Measurements from ENCODE around the gene KCTD19. TPM values are rescaled to one million over a fixed set of nuclear protein-coding genes. Genes with fewer than 3 reads are reported as not detected.

Gene KCTD19
- total RNA-seq, 2 experiments from 2014 or later, result not detected

DNA sequence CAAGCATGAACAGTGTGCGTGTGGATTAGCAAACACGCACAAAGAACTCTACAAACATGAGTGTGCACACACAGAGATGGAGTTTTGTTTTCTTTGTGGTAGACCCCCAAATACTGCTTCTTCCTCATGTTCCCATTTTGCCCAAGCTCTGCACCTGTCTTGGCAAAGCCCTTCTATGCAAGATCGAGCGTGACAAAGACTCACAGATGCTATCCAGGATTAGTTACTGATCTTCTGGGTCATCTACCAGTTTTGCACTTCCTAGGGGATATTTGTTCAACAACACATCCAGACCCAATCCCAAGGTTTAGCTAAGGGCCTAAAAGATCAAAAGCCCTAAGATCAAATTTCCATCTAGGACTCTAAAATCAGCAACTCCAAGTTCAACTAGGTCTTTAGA lies 16.1 kb upstream of the KCTD19 start:
- Histone ChIP-seq H3K4me3 (ENCODE audit: low read length) (no peak overlapping the region), H3K9me3 (ENCODE audit: control insufficient read depth in 1 of 2, insufficient read depth in 1 of 2, low read length in 2 of 2) (no peaks in the 10 kb centered on the region), H3K27me3 (ENCODE audit: control insufficient read depth in 1 of 2, insufficient read depth in 2 of 2, low read length in 2 of 2) (no peaks in the 10 kb centered on the region), H3K4me1 (ENCODE audit: insufficient read depth, low read length) (no peaks in the 10 kb centered on the region), H3K27ac (ENCODE audit: low read depth in 1 of 2, low read length in 2 of 2) (no peak overlapping the region), H3K36me3 (ENCODE audit: insufficient read depth, low read length) (no peaks in the 10 kb centered on the region)
- CTCF ChIA-PET, result no interaction called here
- intact Hi-C loops (cut with DNase I, micrococcal nuclease), result no loop called here
- H3K27me3 Mint-ChIP-seq, result no peaks in the 10 kb centered on the region
- no peaks in the 10 kb centered on the region for H3K36me3 Mint-ChIP-seq (ENCODE audit: low read depth)
- H3K9me3 Mint-ChIP-seq, result no peaks in the 10 kb centered on the region
- no peaks in the 10 kb centered on the region for H3K4me1 Mint-ChIP-seq (ENCODE audit: low read depth)
- ATAC-seq (ENCODE audit: poor library complexity) (no peak), DNase-seq (no peak)
- TF ChIP-seq, protein P1, sequence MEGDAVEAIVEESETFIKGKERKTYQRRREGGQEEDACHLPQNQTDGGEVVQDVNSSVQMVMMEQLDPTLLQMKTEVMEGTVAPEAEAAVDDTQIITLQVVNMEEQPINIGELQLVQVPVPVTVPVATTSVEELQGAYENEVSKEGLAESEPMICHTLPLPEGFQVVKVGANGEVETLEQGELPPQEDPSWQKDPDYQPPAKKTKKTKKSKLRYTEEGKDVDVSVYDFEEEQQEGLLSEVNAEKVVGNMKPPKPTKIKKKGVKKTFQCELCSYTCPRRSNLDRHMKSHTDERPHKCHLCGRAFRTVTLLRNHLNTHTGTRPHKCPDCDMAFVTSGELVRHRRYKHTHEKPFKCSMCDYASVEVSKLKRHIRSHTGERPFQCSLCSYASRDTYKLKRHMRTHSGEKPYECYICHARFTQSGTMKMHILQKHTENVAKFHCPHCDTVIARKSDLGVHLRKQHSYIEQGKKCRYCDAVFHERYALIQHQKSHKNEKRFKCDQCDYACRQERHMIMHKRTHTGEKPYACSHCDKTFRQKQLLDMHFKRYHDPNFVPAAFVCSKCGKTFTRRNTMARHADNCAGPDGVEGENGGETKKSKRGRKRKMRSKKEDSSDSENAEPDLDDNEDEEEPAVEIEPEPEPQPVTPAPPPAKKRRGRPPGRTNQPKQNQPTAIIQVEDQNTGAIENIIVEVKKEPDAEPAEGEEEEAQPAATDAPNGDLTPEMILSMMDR (IDR thresholded peaks at IDR 0.05), result no peak
- no peak overlapping the region for H3K27ac Mint-ChIP-seq
- POLR2A ChIA-PET, result no interaction called here
- no peak overlapping the region for H3K4me3 Mint-ChIP-seq

DNA sequence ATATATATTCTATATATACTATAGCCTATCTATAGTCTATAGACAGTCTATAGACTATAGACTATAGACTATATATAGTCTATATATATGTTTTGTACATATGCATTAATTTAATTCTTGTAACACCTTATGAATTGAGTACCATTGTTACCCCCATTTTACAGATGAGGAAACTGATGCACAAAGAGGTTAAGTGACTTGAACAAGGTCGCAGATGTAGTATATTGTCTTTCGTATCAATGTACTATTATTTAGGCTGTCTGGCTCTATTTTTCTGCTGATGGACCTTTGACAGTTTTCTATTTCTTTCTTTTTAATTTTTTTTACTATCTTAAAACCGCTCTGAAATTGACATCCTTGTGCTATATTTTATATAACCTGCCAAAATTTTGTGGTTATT lies 14.7 kb upstream of the KCTD19 start:
- no peaks in the 10 kb centered on the region for H3K27me3 ChIP-seq (ENCODE audit: control insufficient read depth in 1 of 2, insufficient read depth in 2 of 2, low read length in 2 of 2)
- Mint-ChIP-seq H3K36me3 (ENCODE audit: low read depth) (no peaks in the 10 kb centered on the region), H3K27ac (no peak overlapping the region), H3K27me3 (no peaks in the 10 kb centered on the region), H3K9me3 (no peaks in the 10 kb centered on the region), H3K4me1 (ENCODE audit: low read depth) (no peaks in the 10 kb centered on the region), H3K4me3 (no peak overlapping the region)
- POLR2A ChIA-PET, result no interaction called here
- no peak for ATAC-seq (ENCODE audit: poor library complexity)
- intact Hi-C loops (cut with DNase I, micrococcal nuclease), result no loop called here
- DNase-seq, result no peak
- no peak overlapping the region for H3K27ac ChIP-seq (ENCODE audit: low read depth in 1 of 2, low read length in 2 of 2)
- H3K4me1 ChIP-seq (ENCODE audit: insufficient read depth, low read length), result no peaks in the 10 kb centered on the region
- no peak overlapping the region for H3K4me3 ChIP-seq (ENCODE audit: low read length)
- TF ChIP-seq, protein P1 (IDR thresholded peaks at IDR 0.05), result no peak
- H3K36me3 ChIP-seq (ENCODE audit: insufficient read depth, low read length), result no peaks in the 10 kb centered on the region
- CTCF ChIA-PET, result no interaction called here
- H3K9me3 ChIP-seq (ENCODE audit: control insufficient read depth in 1 of 2, insufficient read depth in 1 of 2, low read length in 2 of 2), result no peaks in the 10 kb centered on the region

DNA sequence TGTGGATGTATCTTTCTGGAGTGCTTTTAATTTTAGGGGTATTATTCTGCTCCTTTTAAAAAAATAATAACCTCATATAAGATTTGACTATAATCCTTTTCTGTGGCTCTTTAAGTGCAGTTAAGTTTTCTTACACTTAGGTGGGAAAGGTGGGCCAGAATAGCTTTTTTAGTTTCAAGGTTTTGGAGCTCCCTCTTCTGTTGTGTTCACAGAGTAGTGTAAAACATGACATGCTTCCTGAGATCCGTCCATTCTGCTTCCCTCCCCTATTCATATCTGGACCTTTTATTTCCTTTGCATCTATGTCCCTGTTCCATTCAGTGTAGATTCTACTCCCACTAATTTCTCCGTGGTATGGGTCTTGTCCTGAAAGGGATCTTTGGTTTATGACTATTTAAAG lies 12.9 kb upstream of the KCTD19 start:
- Histone ChIP-seq H3K27ac (ENCODE audit: low read depth in 1 of 2, low read length in 2 of 2) (no peak overlapping the region), H3K27me3 (ENCODE audit: control insufficient read depth in 1 of 2, insufficient read depth in 2 of 2, low read length in 2 of 2) (no peaks in the 10 kb centered on the region), H3K4me1 (ENCODE audit: insufficient read depth, low read length) (no peaks in the 10 kb centered on the region), H3K9me3 (ENCODE audit: control insufficient read depth in 1 of 2, insufficient read depth in 1 of 2, low read length in 2 of 2) (peaks cover 4 to 7% of the 10 kb centered on the region in 2 experiments), H3K36me3 (ENCODE audit: insufficient read depth, low read length) (no peaks in the 10 kb centered on the region), H3K4me3 (ENCODE audit: low read length) (no peak overlapping the region)
- intact Hi-C loops (cut with DNase I, micrococcal nuclease), result no loop called here
- DNase-seq (no peak), ATAC-seq (ENCODE audit: poor library complexity) (no peak)
- TF ChIP-seq, protein P1 (IDR thresholded peaks at IDR 0.05), result no peak
- Mint-ChIP-seq H3K27ac (no peak overlapping the region), H3K9me3 (peaks cover 2% of the 10 kb centered on the region), H3K4me1 (ENCODE audit: low read depth) (no peaks in the 10 kb centered on the region), H3K36me3 (ENCODE audit: low read depth) (no peaks in the 10 kb centered on the region), H3K4me3 (no peak overlapping the region), H3K27me3 (no peaks in the 10 kb centered on the region)
- POLR2A ChIA-PET, result no interaction called here
- CTCF ChIA-PET, result no interaction called here

Data from CD4-positive, alpha-beta T cell (primary cell).